Tibial artery (tissue), 4 donors: ENCODE data around the gene APBA2.

ENCODE experiments used
- DNase-seq, 2 donors: peaks; one replicate each; pipeline ENCODE4 v3.0.0-alpha.2; 2019
- H3K27ac ChIP-seq, 2 donors: fragments of 200-600 bp; sonication (generic) in 1 of 2; 1 replicate in 1 of 2; 2 replicates in 1 of 2; pipeline ENCODE4 v1.5.1; 2018 to 2019; ENCODE audit warnings: mild to moderate bottlenecking in 1 of 2
- H3K27me3 ChIP-seq, 2 donors: fragments of 200-600 bp; sonication (generic) in 1 of 2; one replicate each; pipeline versions ENCODE4 v1.5.1 to v1.6.0; 2016 to 2019
- H3K36me3 ChIP-seq, 3 donors: fragments of 200-600 bp; sonication (generic) in 2 of 3; one replicate each; pipeline ENCODE4 v1.5.1; 2016 to 2019; ENCODE audit warnings: mild to moderate bottlenecking in 2 of 3
- H3K4me1 ChIP-seq, 4 donors: fragments of 200-600 bp; sonication (generic) in 2 of 4; 1 replicate in 3 of 4; 2 replicates in 1 of 4; pipeline ENCODE4 v1.5.1; 2016 to 2019
- H3K4me3 ChIP-seq, 2 donors: fragments of 200-600 bp; sonication (generic) in 1 of 2; 1 replicate in 1 of 2; 2 replicates in 1 of 2; pipeline ENCODE4 v1.5.1; 2018 to 2019; ENCODE audit warnings: mild to moderate bottlenecking in 2 of 2
- H3K9me3 ChIP-seq, 3 donors: fragments of 200-600 bp; sonication (generic) in 1 of 3; one replicate each; pipeline ENCODE4 v1.5.1; 2016 to 2019
- CTCF ChIP-seq, 2 experiments: fragments of 200-600 bp in 1 of 2; fragments of 450-650 bp in 1 of 2; IDR thresholded peaks; one replicate each; pipeline ENCODE4 v1.5.1; 2017 to 2019; ENCODE audit warnings: antibody characterized with exemption in 2 of 2, mild to moderate bottlenecking in 1 of 2, moderate library complexity in 1 of 2
- intact Hi-C: fragments of 100-400 bp; cut with DNase I; formaldehyde crosslinking; loops from one replicate; pipeline ENCODE4 v1.15.0; 2023; ENCODE audit warnings: low total_unique reads

The APBA2 gene

GRCh38 chr15:28960979-28961378 is 75.2 kb downstream of the APBA2 start:
- Histone ChIP-seq H3K27me3 (peaks cover 0 to 2% of the 10 kb centered on the region in 2 donors), H3K4me1 (no peaks in the 10 kb centered on the region), H3K27ac (no peak overlapping the region), H3K4me3 (no peak overlapping the region), H3K9me3 (no peaks in the 10 kb centered on the region), H3K36me3 (no peaks in the 10 kb centered on the region)
- no peak for DNase-seq
- no peak for TF ChIP-seq CTCF (IDR thresholded peaks at IDR 0.05)
- intact Hi-C loops = no loop called here

GRCh38 chr15:28961391-28961790 is 75.6 kb downstream of the APBA2 start:
- intact Hi-C loops = no loop called here
- DNase-seq = no peak
- no peak overlapping the region for H3K4me3 ChIP-seq

GRCh38 chr15:28962851-28963710 is 77.3 kb downstream of the APBA2 start:
- no peak for TF ChIP-seq CTCF (IDR thresholded peaks at IDR 0.05)
- Histone ChIP-seq H3K9me3 (no peaks in the 10 kb centered on the region), H3K27ac (no peak overlapping the region), H3K27me3 (peaks cover 0 to 3% of the 10 kb centered on the region in 2 donors), H3K4me1 (no peaks in the 10 kb centered on the region), H3K36me3 (no peaks in the 10 kb centered on the region), H3K4me3 (no peak overlapping the region)
- no peak for DNase-seq
- intact Hi-C loops = no loop called here

More at GRCh38 chr15:28961391-28961790, 75.6 kb downstream of the APBA2 start:
- no peaks in the 10 kb centered on the region for H3K27me3 ChIP-seq
- no peaks in the 10 kb centered on the region for H3K9me3 ChIP-seq
- H3K4me1 ChIP-seq = no peaks in the 10 kb centered on the region
- TF ChIP-seq CTCF (IDR thresholded peaks at IDR 0.05) = no peak
- H3K36me3 ChIP-seq = no peaks in the 10 kb centered on the region
- H3K27ac ChIP-seq = no peak overlapping the region

GRCh38 chr15:28963711-28964081 is 77.9 kb downstream of the APBA2 start:
- no peaks in the 10 kb centered on the region for H3K4me1 ChIP-seq
- no peak overlapping the region for H3K4me3 ChIP-seq
- no peak for DNase-seq
- peaks cover 0 to 6% of the 10 kb centered on the region in 2 donors for H3K27me3 ChIP-seq
- H3K27ac ChIP-seq = no peak overlapping the region
- TF ChIP-seq CTCF (IDR thresholded peaks at IDR 0.05) = no peak
- no peaks in the 10 kb centered on the region for H3K9me3 ChIP-seq
- intact Hi-C loops = no loop called here
- no peaks in the 10 kb centered on the region for H3K36me3 ChIP-seq

GRCh38 chr15:28964098-28964497 is 78.3 kb downstream of the APBA2 start:
- no peak overlapping the region for H3K4me3 ChIP-seq
- no peaks in the 10 kb centered on the region for H3K36me3 ChIP-seq
- peaks cover 0 to 9% of the 10 kb centered on the region in 2 donors for H3K27me3 ChIP-seq
- intact Hi-C loops = no loop called here
- H3K27ac ChIP-seq = no peak overlapping the region
- TF ChIP-seq CTCF (IDR thresholded peaks at IDR 0.05) = no peak
- no peaks in the 10 kb centered on the region for H3K9me3 ChIP-seq
- no peaks in the 10 kb centered on the region for H3K4me1 ChIP-seq
- no peak for DNase-seq
